HepG2 (cell line): Measurements from ENCODE around the gene CAMTA1. TPM values are rescaled to one million over a fixed set of nuclear protein-coding genes. Genes with fewer than 3 reads are reported as not detected.
A peak's percentile ranks its signal among the peaks of the same experiment; 100 is the strongest.

Experiments used
- ATAC-seq: fragments of 200-7000 bp; cut with Tn5 transposase; 3 replicates; pipeline ENCODE4 v1.9.1; 2020; ENCODE audit warnings: mild to moderate bottlenecking, moderate library complexity
- BruUV-seq: library from RNA; stranded (reverse); fragments of 400-500 nt; replicated peaks from 2 replicates; lab custom pipeline; 2021; lab: Mats Ljungman, UMichigan
- CTCF ChIA-PET: fragments of 300-600 bp; formaldehyde crosslinking; extraction: SDS; loops from one replicate; lab custom pipeline; 2021; ENCODE audit warnings: low total read pairs, inconsistent platforms, low intra/inter-chr PET ratio; lab: Yijun Ruan, JAX
- POLR2A ChIA-PET: fragments of 350-600 bp; sonication (Branson Sonifier 250); formaldehyde crosslinking; loops from one replicate; lab custom pipeline; 2020; ENCODE audit warnings: antibody characterized with exemption, inconsistent platforms; lab: Yijun Ruan, JAX
- DNase-seq: peaks from one replicate; pipeline ENCODE4 v3.0.0-alpha.2; 2015; ENCODE audit warnings: low spot score
- FAIRE-seq: peaks from 3 replicates; lab custom pipeline; 2011; peaks lifted over from hg19 to GRCh38; lab: Jason Lieb, UNC
- H2AFZ ChIP-seq: one replicate; pipeline ENCODE4 v1.6.1; 2011; ENCODE audit warnings: low read length, inconsistent platforms
- H3K27ac ChIP-seq: fragments of 300-600 bp; 3 replicates; pipeline ENCODE4 v1.8.0; 2011; ENCODE audit warnings: mixed run types, mild to moderate bottlenecking, mixed read lengths, low read length, inconsistent platforms; ENCODE audit not compliant: insufficient read depth; ENCODE audit errors: extremely low read length
- H3K27me3 ChIP-seq, 2 experiments: fragments of 200-600 bp in 1 of 2; 2 replicates in 1 of 2; 3 replicates in 1 of 2; pipeline versions ENCODE4 v1.6.0 to v1.8.0; 2011; ENCODE audit warnings: low read length in 2 of 2, mild to moderate bottlenecking in 2 of 2, moderate library complexity in 2 of 2, inconsistent platforms in 1 of 2; ENCODE audit not compliant: insufficient read depth in 2 of 2, control insufficient read depth in 1 of 2
- H3K36me3 ChIP-seq, 2 experiments: fragments of 200-600 bp in 1 of 2; replicated peaks in 1 of 2; 2 replicates in 1 of 2; 3 replicates in 1 of 2; pipeline versions ENCODE4 v1.5.1 to v1.8.0; 2011; ENCODE audit warnings: low read length in 2 of 2, inconsistent platforms in 1 of 2; ENCODE audit not compliant: insufficient read depth in 2 of 2, control insufficient read depth in 1 of 2
- H3K4me1 ChIP-seq: 2 replicates; pipeline ENCODE4 v1.5.1; 2012; ENCODE audit warnings: low read length, inconsistent platforms; ENCODE audit not compliant: insufficient read depth
- H3K4me2 ChIP-seq: 2 replicates; pipeline ENCODE4 v1.6.0; 2011; ENCODE audit warnings: low read depth, low read length, inconsistent platforms
- H3K4me3 ChIP-seq, 3 experiments: fragments of 200-600 bp in 1 of 3; sonication (generic), shearing (Covaris generic) in 1 of 3; replicated peaks in 1 of 3; 2 replicates each; pipeline ENCODE4 v1.5.1; 2011 to 2016; ENCODE audit warnings: low read length in 3 of 3, inconsistent platforms in 2 of 3, low read depth in 2 of 3, mild to moderate bottlenecking in 2 of 3, control low read depth in 1 of 3, mixed read lengths in 1 of 3; ENCODE audit not compliant: insufficient read depth in 1 of 3
- H3K79me2 ChIP-seq: one replicate; pipeline ENCODE4 v1.6.1; 2011; ENCODE audit warnings: low read length, inconsistent platforms; ENCODE audit not compliant: insufficient read depth
- H3K9ac ChIP-seq: 2 replicates; pipeline ENCODE4 v1.6.0; 2011; ENCODE audit warnings: mild to moderate bottlenecking, low read depth, low read length, inconsistent platforms; ENCODE audit not compliant: insufficient read depth
- H3K9me3 ChIP-seq: 2 replicates; pipeline ENCODE4 v1.5.1; 2012; ENCODE audit warnings: mild to moderate bottlenecking, low read length
- H4K20me1 ChIP-seq: 2 replicates; pipeline ENCODE4 v1.6.0; 2011; ENCODE audit warnings: inconsistent platforms, mild to moderate bottlenecking, low read length, moderate library complexity; ENCODE audit not compliant: insufficient read depth
- ATF7 ChIP-seq, 2 experiments: fragments of 450-650 bp in 1 of 2; sonication (generic) in 1 of 2; formaldehyde crosslinking in 1 of 2; IDR thresholded peaks; 2 replicates each; pipeline versions ENCODE4 v1.4.0 to v1.6.1; 2016 to 2020; ENCODE audit warnings: antibody characterized with exemption in 1 of 2, mild to moderate bottlenecking in 1 of 2, missing genetic modification reagents in 1 of 2
- FOSL2 ChIP-seq: sonication (generic); formaldehyde crosslinking; IDR thresholded peaks from 2 replicates; pipeline ENCODE4 v1.4.0; 2020; ENCODE audit warnings: missing genetic modification reagents
- KLF13 ChIP-seq: sonication (generic); formaldehyde crosslinking; IDR thresholded peaks from 2 replicates; pipeline ENCODE4 v1.4.0; 2020; ENCODE audit warnings: mild to moderate bottlenecking, missing genetic modification reagents
- NKX3-1 ChIP-seq: sonication (generic); formaldehyde crosslinking; IDR thresholded peaks from 2 replicates; pipeline ENCODE4 v1.5.0; 2020; ENCODE audit warnings: missing genetic modification reagents
- SALL2 ChIP-seq: sonication (generic); formaldehyde crosslinking; IDR thresholded peaks from 2 replicates; pipeline ENCODE4 v1.8.1; 2023; ENCODE audit warnings: mild to moderate bottlenecking, missing genetic modification reagents, inconsistent platforms
- ZNF382 ChIP-seq: sonication (generic); formaldehyde crosslinking; IDR thresholded peaks from 2 replicates; pipeline ENCODE4 v1.5.0; 2020; ENCODE audit warnings: missing genetic modification reagents, mild to moderate bottlenecking, borderline replicate concordance
- ZNF570 ChIP-seq: sonication (generic); formaldehyde crosslinking; IDR thresholded peaks from 2 replicates; pipeline ENCODE4 v1.4.0; 2020; ENCODE audit warnings: mild to moderate bottlenecking, missing genetic modification reagents, borderline replicate concordance
- ZNF614 ChIP-seq: IDR thresholded peaks from 2 replicates; pipeline ENCODE4 v1.6.1; 2018; ENCODE audit warnings: missing biosample characterization, missing genetic modification reagents, inconsistent platforms, borderline replicate concordance
- ZNF879 ChIP-seq: sonication (generic); formaldehyde crosslinking; IDR thresholded peaks from 2 replicates; pipeline ENCODE4 v1.8.1; 2023; ENCODE audit warnings: missing genetic modification reagents
- WGBS: methylation state at CpG from one replicate; pipeline ENCODE4 v1.1.6; 2017; ENCODE audit warnings: low lambda C conversion rate; 5-methylcytosine and 5-hydroxymethylcytosine counted together
- in situ Hi-C: cut with HindIII; loops from 2 replicates; pipeline ENCODE4 v1.10.0; 2017; ENCODE audit warnings: low pct_unique_long_range_greater_than_20kb; ENCODE audit not compliant: extremely low pct_ligation_motif_present
- intact Hi-C: fragments of 100-400 bp; cut with micrococcal nuclease; formaldehyde crosslinking; loops from one replicate; pipeline ENCODE4 v1.10.0; 2022; ENCODE audit not compliant: unreplicated experiment
- polyA plus RNA-seq, 8 experiments: library from polyadenylated mRNA; depleted of rRNA in 3 of 8; stranded (reverse) in 7 of 8; unstranded in 1 of 8; fragments of >200 nt; fragmentation: Illumina TruSeq in 4 of 8; extraction: Trizol in 4 of 8; gene quantifications; 2 replicates each; pipeline versions ENCODE4 v1.2.1 to v1.2.3, GENCODE V29; 2011 to 2016; ENCODE audit warnings: low read depth in 4 of 8, missing spikeins in 1 of 8, mixed read lengths in 1 of 8; ENCODE audit not compliant: insufficient read depth in 1 of 8
- total RNA-seq, 5 experiments: library from RNA; depleted of rRNA; stranded (reverse); fragments of >200 nt; fragmentation: Illumina TruSeq; extraction: Trizol; gene quantifications; 2 replicates each; pipeline ENCODE4 v1.2.3, GENCODE V29; 2016; ENCODE audit warnings: low read depth in 1 of 5
- TF ChIP-seq, protein P1 (sequence below): sonication (generic); formaldehyde crosslinking; IDR thresholded peaks from 2 replicates; pipeline ENCODE4 v1.5.0; 2020; ENCODE audit warnings: missing genetic modification reagents
- TF ChIP-seq, protein P2 (sequence below): sonication (generic); formaldehyde crosslinking; IDR thresholded peaks from 2 replicates; pipeline ENCODE4 v1.4.0; 2020; ENCODE audit warnings: missing genetic modification reagents, borderline replicate concordance
- TF ChIP-seq, protein P3 (sequence below): fragments of 450-650 bp; IDR thresholded peaks from 2 replicates; pipeline ENCODE4 v1.6.1; 2016
- TF ChIP-seq, protein P4 (sequence below): sonication (generic); formaldehyde crosslinking; IDR thresholded peaks from 2 replicates; pipeline ENCODE4 v1.8.0; 2022; ENCODE audit warnings: mild to moderate bottlenecking, missing genetic modification reagents, moderate library complexity

CAMTA1 gene
- total and polyA plus RNA-seq, 2 of the 13 experiments (the other 11 are each of a cell fraction or from before 2014, with no cell fraction given): 25.0 to 36.4 TPM

DNA sequence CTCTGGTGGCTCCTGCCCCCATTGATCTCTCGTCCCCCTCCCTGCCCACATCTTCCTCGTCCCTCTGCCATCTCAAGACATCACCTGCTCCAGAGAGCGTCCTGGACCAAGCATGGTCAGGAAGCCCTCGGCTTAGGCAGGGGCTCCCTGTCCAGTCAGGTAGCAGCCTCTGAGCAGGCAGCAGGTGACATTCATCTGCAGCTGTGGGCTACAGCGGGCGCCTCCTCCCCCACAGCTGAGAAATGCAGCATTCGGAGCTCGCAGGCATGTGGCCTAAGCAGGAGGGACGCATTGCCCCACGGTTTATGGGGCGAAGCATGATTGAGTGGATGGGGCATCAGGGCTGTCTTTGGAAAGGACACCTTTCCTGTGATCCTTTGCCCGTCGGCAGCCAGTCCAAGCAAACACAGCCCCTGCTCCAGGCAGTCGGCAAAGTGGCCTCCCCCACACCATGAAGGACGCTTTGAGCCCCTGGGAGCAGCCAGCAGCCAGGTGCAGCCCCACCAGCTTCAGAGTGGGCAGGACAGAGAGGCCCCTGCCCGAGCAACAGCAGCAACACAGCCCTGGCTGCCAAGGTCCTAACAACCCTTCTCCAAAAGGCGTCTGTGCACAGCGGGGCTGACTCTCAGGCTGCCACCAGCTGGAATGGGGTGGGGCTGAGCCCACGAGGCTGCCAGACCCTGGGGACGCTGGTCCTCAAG is 751.8 kb downstream of the CAMTA1 start:
- Histone ChIP-seq H3K27ac (no peak overlapping the region), H4K20me1 (no peaks in the 10 kb centered on the region), H3K4me3 (no peak overlapping the region), H3K9ac (no peak overlapping the region), H3K27me3 (peaks cover 7 to 46% of the 10 kb centered on the region in 2 experiments; a peak in 4 of 5 replicates), H3K36me3 (no peaks in the 10 kb centered on the region), H3K4me1 (0 out of 2 replicates have a peak, but pooled peaks cover 6% of the 10 kb centered on the region), H2AFZ (no peak overlapping the region), H3K9me3 (no peaks in the 10 kb centered on the region), H3K79me2 (no peaks in the 10 kb centered on the region), H3K4me2 (no peak overlapping the region)
- intact Hi-C loops (no loop called here), in situ Hi-C loops (no loop called here)
- no TSS peak for BruUV-seq
- FAIRE-seq: no peak
- POLR2A ChIA-PET: no interaction called here
- no peak for DNase-seq
- CTCF ChIA-PET: no interaction called here
- no peak for TF ChIP-seq ZNF614 (CRISPR knock-in tag)
- WGBS: 45% methylated on average over 9 of the region's 20 CpGs
- ATAC-seq: no peak

DNA sequence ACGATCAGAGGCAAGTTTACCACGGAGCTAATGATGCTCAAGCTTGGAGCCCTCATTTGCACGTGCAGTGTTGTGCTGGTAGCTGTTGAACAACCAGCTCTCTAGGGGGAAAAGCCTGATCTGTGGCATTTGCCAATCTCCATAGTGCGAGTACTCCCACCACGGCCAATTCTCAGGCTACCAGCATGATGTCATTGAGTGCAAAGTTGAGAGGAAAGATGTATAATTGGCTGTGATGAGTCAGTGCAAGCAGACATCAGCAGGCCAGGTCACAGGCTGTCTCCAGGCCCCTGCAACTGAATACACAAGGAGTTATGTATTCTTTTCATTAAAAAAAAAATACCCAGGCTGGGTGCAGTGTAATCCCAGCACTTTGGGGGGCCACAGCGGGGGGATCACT is 752.8 kb downstream of the CAMTA1 start:
- TF ChIP-seq SALL2 (CRISPR knock-in tag): no peak
- TF ChIP-seq, protein P1, sequence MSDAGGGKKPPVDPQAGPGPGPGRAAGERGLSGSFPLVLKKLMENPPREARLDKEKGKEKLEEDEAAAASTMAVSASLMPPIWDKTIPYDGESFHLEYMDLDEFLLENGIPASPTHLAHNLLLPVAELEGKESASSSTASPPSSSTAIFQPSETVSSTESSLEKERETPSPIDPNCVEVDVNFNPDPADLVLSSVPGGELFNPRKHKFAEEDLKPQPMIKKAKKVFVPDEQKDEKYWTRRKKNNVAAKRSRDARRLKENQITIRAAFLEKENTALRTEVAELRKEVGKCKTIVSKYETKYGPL (CRISPR knock-in tag): no peak
- TF ChIP-seq ZNF570 (CRISPR knock-in tag): no peak
- TF ChIP-seq, protein P2, sequence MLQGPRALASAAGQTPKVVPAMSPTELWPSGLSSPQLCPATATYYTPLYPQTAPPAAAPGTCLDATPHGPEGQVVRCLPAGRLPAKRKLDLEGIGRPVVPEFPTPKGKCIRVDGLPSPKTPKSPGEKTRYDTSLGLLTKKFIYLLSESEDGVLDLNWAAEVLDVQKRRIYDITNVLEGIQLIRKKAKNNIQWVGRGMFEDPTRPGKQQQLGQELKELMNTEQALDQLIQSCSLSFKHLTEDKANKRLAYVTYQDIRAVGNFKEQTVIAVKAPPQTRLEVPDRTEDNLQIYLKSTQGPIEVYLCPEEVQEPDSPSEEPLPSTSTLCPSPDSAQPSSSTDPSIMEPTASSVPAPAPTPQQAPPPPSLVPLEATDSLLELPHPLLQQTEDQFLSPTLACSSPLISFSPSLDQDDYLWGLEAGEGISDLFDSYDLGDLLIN (CRISPR knock-in tag): no peak
- TF ChIP-seq, protein P3, sequence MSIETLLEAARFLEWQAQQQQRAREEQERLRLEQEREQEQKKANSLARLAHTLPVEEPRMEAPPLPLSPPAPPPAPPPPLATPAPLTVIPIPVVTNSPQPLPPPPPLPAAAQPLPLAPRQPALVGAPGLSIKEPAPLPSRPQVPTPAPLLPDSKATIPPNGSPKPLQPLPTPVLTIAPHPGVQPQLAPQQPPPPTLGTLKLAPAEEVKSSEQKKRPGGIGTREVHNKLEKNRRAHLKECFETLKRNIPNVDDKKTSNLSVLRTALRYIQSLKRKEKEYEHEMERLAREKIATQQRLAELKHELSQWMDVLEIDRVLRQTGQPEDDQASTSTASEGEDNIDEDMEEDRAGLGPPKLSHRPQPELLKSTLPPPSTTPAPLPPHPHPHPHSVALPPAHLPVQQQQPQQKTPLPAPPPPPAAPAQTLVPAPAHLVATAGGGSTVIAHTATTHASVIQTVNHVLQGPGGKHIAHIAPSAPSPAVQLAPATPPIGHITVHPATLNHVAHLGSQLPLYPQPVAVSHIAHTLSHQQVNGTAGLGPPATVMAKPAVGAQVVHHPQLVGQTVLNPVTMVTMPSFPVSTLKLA: no peak
- peak; percentile 78 for TF ChIP-seq FOSL2 (CRISPR knock-in tag)
- no peak for TF ChIP-seq KLF13 (CRISPR knock-in tag)
- no peak for TF ChIP-seq ZNF879 (CRISPR knock-in tag)
- TF ChIP-seq ZNF382: no peak
- peak; percentile 44; the same call in 1 of the 2 replicates for TF ChIP-seq ATF7 (IDR thresholded peaks at IDR 0.05)
- TF ChIP-seq ATF7 (CRISPR knock-in tag; IDR thresholded peaks at IDR 0.05): no peak
- no peak for TF ChIP-seq NKX3-1 (CRISPR knock-in tag)
- TF ChIP-seq, protein P4, sequence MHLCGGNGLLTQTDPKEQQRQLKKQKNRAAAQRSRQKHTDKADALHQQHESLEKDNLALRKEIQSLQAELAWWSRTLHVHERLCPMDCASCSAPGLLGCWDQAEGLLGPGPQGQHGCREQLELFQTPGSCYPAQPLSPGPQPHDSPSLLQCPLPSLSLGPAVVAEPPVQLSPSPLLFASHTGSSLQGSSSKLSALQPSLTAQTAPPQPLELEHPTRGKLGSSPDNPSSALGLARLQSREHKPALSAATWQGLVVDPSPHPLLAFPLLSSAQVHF: no peak
- intact Hi-C loops: no loop called here
- no peak for FAIRE-seq
- 51% methylated on average over 6 of the region's 6 CpGs for WGBS
- ChIA-PET CTCF (no interaction called here), POLR2A (no interaction called here)
- H3K9me3 ChIP-seq: no peaks in the 10 kb centered on the region
- H3K27me3 ChIP-seq: peaks cover 7 to 45% of the 10 kb centered on the region in 2 experiments; a peak in 4 of 5 replicates
- no TSS peak for BruUV-seq
- 0 out of 2 replicates have a peak, but pooled peaks cover 6% of the 10 kb centered on the region for H3K4me1 ChIP-seq
- no peaks in the 10 kb centered on the region for H3K79me2 ChIP-seq
- in situ Hi-C loops: no loop called here
- DNase-seq: peak; percentile 14
- no peak overlapping the region for H3K4me3 ChIP-seq
- H3K27ac ChIP-seq: no peak overlapping the region
- no peaks in the 10 kb centered on the region for H4K20me1 ChIP-seq
- no peak overlapping the region for H3K4me2 ChIP-seq
- no peak overlapping the region for H2AFZ ChIP-seq
- peak; percentile 43; the same call in 2 of the 3 replicates for ATAC-seq
- no peak overlapping the region for H3K9ac ChIP-seq
- H3K36me3 ChIP-seq: no peaks in the 10 kb centered on the region
